Measurements from ENCODE around the gene TASP1. TPM values are rescaled to one million over a fixed set of nuclear protein-coding genes. Genes with fewer than 3 reads are reported as not detected.
"Not testable (repeated sequence)": the region's sequence is repeated elsewhere in the genome, so short reads cannot be mapped to it uniquely, and the experiment has no call there.

The TASP1 gene
- total and polyA plus RNA-seq, 5 donors from 2014 or later: 9.5 to 19.0 (median 12.6) TPM

DNA sequence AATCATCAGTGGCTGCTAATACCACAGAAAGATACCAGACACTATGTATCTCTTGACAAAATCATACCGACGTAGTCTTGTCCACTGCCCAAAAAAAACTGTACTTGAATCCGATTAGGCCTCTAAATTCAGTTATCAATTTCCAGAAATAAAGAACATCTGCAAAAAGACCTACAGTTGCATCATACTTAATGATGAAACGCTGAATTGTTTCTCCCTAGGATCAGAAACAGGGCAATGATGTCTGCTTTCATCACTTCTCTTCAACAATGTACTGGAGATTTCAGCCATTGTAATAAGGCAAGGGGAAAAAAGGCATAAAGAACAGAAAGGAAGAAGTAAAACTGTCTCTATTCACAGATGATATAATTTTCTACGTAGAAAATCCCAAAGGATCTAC is 152.0 kb downstream of the TASP1 start:
- Histone ChIP-seq H3K36me3 (ENCODE audit: control insufficient read depth, insufficient read depth, low read length) (peaks cover 16% of the 10 kb centered on the region), H3K4me1 (ENCODE audit: control insufficient read depth, insufficient read depth, low read length, poor library complexity, severe bottlenecking) (no peaks in the 10 kb centered on the region), H3K27me3 (ENCODE audit: control insufficient read depth, insufficient read depth, low read length) (no peaks in the 10 kb centered on the region), H3K9me3 (ENCODE audit: control insufficient read depth in 2 of 2, low read length in 2 of 2) (no peaks in the 10 kb centered on the region), H3K4me3 (ENCODE audit: low read depth, low read length) (no peak overlapping the region), H3K27ac (ENCODE audit: insufficient read depth, low read length, poor library complexity, severe bottlenecking) (no peak overlapping the region)
- DNase-seq (no peak), ATAC-seq (ENCODE audit: low read depth in 2 of 2) (no peak)
- Mint-ChIP-seq H3K27ac (no peak overlapping the region), H3K4me3 (no peak overlapping the region), H3K9me3 (peaks cover 0 to 8% (median 2%) of the 10 kb centered on the region in 7 donors), H3K36me3 (peaks cover 28% of the 10 kb centered on the region), H3K27me3 (no peaks in the 10 kb centered on the region), H3K4me1 (peaks cover 0 to 7% (median 3%) of the 10 kb centered on the region in 4 donors)

DNA sequence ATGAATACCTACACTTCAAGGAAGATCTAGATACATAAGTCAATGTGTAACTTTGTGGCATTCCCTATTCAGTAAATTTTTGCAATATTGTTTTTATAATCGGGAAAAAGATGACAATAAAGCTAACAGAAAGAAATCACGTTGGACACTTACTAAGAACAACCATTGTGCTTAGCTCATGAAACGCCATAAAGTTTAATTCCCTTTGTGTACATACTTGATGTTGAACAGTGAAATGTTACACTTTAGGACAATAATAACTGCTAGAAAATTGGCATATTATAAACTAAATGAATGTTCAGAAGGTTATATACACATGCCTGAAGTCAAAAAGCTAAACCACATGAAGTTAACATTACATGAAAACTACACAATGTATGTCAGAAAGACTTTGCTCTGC is 153.2 kb downstream of the TASP1 start:
- H3K27me3 Mint-ChIP-seq: no peaks in the 10 kb centered on the region
- peaks cover 17% of the 10 kb centered on the region for H3K36me3 ChIP-seq (ENCODE audit: control insufficient read depth, insufficient read depth, low read length)
- no peak overlapping the region for H3K4me3 ChIP-seq (ENCODE audit: low read depth, low read length)
- peaks cover 0 to 7% (median 3%) of the 10 kb centered on the region in 4 donors for H3K4me1 Mint-ChIP-seq
- H3K9me3 ChIP-seq (ENCODE audit: control insufficient read depth in 2 of 2, low read length in 2 of 2): no peaks in the 10 kb centered on the region
- DNase-seq (no peak), ATAC-seq (ENCODE audit: low read depth in 2 of 2) (no peak)
- no peaks in the 10 kb centered on the region for H3K27me3 ChIP-seq (ENCODE audit: control insufficient read depth, insufficient read depth, low read length)
- no peak overlapping the region for H3K27ac ChIP-seq (ENCODE audit: insufficient read depth, low read length, poor library complexity, severe bottlenecking)
- H3K36me3 Mint-ChIP-seq: peaks cover 37% of the 10 kb centered on the region
- no peak overlapping the region for H3K27ac Mint-ChIP-seq
- no peaks in the 10 kb centered on the region for H3K4me1 ChIP-seq (ENCODE audit: control insufficient read depth, insufficient read depth, low read length, poor library complexity, severe bottlenecking)
- no peak overlapping the region for H3K4me3 Mint-ChIP-seq
- peaks cover 1 to 15% (median 3%) of the 10 kb centered on the region in 7 donors for H3K9me3 Mint-ChIP-seq

DNA sequence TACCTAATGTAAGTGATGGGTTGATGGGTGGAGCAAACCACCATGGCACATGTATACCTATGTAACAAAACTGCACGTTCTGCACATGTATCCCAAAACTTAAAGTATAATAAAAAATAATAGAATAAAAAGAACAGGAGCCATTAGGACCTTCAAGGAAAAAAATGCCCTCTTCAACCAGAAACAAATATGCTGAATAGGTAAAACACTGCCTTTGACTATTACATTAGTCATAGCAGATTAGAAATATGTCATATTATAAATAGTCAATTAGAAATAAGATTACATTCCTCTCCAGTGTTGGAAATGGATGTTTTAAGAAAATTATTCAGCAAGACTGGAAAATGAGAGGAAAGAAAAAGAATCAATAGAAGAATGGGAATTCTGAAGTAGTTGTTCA is 153.7 kb downstream of the TASP1 start:
- H3K27ac Mint-ChIP-seq; H3K27ac ChIP-seq (ENCODE audit: insufficient read depth, low read length, poor library complexity, severe bottlenecking); H3K27me3 Mint-ChIP-seq; ATAC-seq (ENCODE audit: low read depth in 2 of 2); H3K27me3 ChIP-seq (ENCODE audit: control insufficient read depth, insufficient read depth, low read length); H3K4me1 Mint-ChIP-seq; DNase-seq; H3K9me3 ChIP-seq (ENCODE audit: control insufficient read depth in 2 of 2, low read length in 2 of 2); H3K4me1 ChIP-seq (ENCODE audit: control insufficient read depth, insufficient read depth, low read length, poor library complexity, severe bottlenecking); H3K4me3 ChIP-seq (ENCODE audit: low read depth, low read length); H3K4me3 Mint-ChIP-seq: not testable (repeated sequence)
- H3K9me3 Mint-ChIP-seq: peaks cover 1 to 15% (median 3%) of the 10 kb centered on the region in 7 donors
- peaks cover 20% of the 10 kb centered on the region for H3K36me3 ChIP-seq (ENCODE audit: control insufficient read depth, insufficient read depth, low read length)
- H3K36me3 Mint-ChIP-seq: peaks cover 38% of the 10 kb centered on the region

DNA sequence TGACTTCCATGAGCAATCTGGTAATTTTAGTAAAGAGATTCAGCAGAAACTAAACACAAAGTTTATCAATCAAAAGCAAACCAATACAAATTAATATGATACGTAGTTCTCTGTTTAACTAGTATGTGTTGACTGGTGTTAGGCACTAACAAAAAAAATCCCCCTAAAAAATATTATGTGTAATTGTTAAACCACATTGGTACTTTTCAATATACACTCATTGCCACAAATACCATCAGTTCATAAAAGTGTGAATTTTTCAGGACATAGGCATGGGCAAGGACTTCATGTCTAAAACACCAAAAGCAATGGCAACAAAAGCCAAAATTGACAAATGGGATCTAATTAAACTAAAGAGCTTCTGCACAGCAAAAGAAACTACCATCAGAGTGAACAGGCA is 155.3 kb downstream of the TASP1 start:
- H3K27ac ChIP-seq (ENCODE audit: insufficient read depth, low read length, poor library complexity, severe bottlenecking); H3K27me3 ChIP-seq (ENCODE audit: control insufficient read depth, insufficient read depth, low read length); H3K4me3 ChIP-seq (ENCODE audit: low read depth, low read length); H3K27me3 Mint-ChIP-seq; H3K9me3 ChIP-seq (ENCODE audit: control insufficient read depth in 2 of 2, low read length in 2 of 2); H3K4me1 Mint-ChIP-seq; DNase-seq; ATAC-seq (ENCODE audit: low read depth in 2 of 2); H3K4me1 ChIP-seq (ENCODE audit: control insufficient read depth, insufficient read depth, low read length, poor library complexity, severe bottlenecking); H3K27ac Mint-ChIP-seq; H3K4me3 Mint-ChIP-seq: not testable (repeated sequence)
- Mint-ChIP-seq H3K9me3 (peaks cover 1 to 15% (median 3%) of the 10 kb centered on the region in 7 donors), H3K36me3 (peaks cover 43% of the 10 kb centered on the region)
- peaks cover 20% of the 10 kb centered on the region for H3K36me3 ChIP-seq (ENCODE audit: control insufficient read depth, insufficient read depth, low read length)

DNA sequence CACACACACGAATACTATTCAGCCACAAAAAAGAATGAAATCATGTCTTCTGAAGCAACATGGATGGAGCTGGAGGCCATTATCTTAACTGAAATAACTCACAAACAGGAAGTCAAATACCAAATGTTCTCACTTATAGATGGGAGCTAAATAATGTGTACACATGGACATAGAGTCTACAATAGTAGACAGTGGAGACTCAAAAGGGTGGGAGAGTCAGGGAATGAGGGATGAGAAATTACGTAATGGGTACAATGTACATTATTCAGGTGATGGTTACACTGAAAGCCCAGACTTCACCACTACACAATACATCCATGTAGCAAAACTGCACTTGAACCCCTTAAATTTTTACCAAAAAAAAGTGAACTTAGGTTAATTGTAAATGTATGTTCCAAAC is 160.4 kb downstream of the TASP1 start:
- Histone ChIP-seq H3K4me3 (ENCODE audit: low read depth, low read length) (no peak overlapping the region), H3K4me1 (ENCODE audit: control insufficient read depth, insufficient read depth, low read length, poor library complexity, severe bottlenecking) (no peaks in the 10 kb centered on the region), H3K36me3 (ENCODE audit: control insufficient read depth, insufficient read depth, low read length) (peaks cover 19% of the 10 kb centered on the region), H3K27me3 (ENCODE audit: control insufficient read depth, insufficient read depth, low read length) (no peaks in the 10 kb centered on the region), H3K27ac (ENCODE audit: insufficient read depth, low read length, poor library complexity, severe bottlenecking) (no peak overlapping the region), H3K9me3 (ENCODE audit: control insufficient read depth in 2 of 2, low read length in 2 of 2) (no peaks in the 10 kb centered on the region)
- Mint-ChIP-seq H3K9me3 (peaks cover 0 to 15% (median 3%) of the 10 kb centered on the region in 7 donors), H3K27ac (no peak overlapping the region), H3K4me1 (no peaks in the 10 kb centered on the region), H3K4me3 (no peak overlapping the region), H3K36me3 (peaks cover 60% of the 10 kb centered on the region), H3K27me3 (no peaks in the 10 kb centered on the region)
- DNase-seq (no peak), ATAC-seq (ENCODE audit: low read depth in 2 of 2) (no peak)

DNA sequence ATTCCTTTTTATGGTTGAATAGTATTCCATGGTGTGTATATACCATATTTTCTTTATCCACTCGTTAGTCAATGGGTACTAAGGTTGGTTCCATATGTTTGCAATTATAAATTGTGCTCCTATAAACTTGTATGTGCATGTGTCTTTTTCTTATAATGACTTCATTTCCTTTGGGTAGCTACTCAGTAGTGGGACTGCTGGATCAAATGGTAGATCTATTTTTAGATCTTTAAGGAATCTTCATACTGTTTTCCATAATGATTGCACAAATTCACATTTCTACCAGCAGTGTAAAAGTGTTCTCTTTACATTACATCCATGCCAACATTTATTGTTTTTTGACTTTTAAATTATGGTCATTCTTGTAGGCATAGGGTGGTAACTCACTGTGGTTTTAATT is 164.3 kb downstream of the TASP1 start:
- Histone ChIP-seq H3K4me1 (ENCODE audit: control insufficient read depth, insufficient read depth, low read length, poor library complexity, severe bottlenecking) (no peaks in the 10 kb centered on the region), H3K4me3 (ENCODE audit: low read depth, low read length) (no peak overlapping the region), H3K36me3 (ENCODE audit: control insufficient read depth, insufficient read depth, low read length) (no peaks in the 10 kb centered on the region), H3K9me3 (ENCODE audit: control insufficient read depth in 2 of 2, low read length in 2 of 2) (no peaks in the 10 kb centered on the region), H3K27me3 (ENCODE audit: control insufficient read depth, insufficient read depth, low read length) (no peaks in the 10 kb centered on the region), H3K27ac (ENCODE audit: insufficient read depth, low read length, poor library complexity, severe bottlenecking) (no peak overlapping the region)
- peaks cover 46% of the 10 kb centered on the region for H3K36me3 Mint-ChIP-seq
- no peaks in the 10 kb centered on the region for H3K4me1 Mint-ChIP-seq
- no peaks in the 10 kb centered on the region for H3K27me3 Mint-ChIP-seq
- ATAC-seq (ENCODE audit: low read depth in 2 of 2) (no peak), DNase-seq (no peak)
- H3K9me3 Mint-ChIP-seq: peaks cover 0 to 8% (median 4%) of the 10 kb centered on the region in 7 donors
- H3K4me3 Mint-ChIP-seq: no peak overlapping the region
- H3K27ac Mint-ChIP-seq: no peak overlapping the region

DNA sequence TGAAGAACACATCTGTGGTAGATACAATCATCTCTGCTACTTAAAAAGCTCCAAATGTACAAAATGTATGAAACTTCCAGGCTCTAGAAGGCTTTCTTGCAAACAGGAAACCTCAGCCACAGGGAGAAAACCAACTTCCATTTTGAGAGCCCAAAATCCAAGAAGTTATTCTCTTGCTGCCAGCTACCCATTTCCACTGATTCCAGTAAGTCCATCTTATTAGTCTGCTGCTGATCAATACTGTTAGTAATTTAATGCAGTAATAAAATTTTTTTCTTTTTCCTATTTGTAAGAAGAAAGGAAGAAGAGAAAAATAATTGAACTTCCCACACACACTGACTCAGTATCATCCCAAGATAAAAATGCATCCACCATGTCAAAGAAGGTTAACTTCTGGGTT is 169.5 kb downstream of the TASP1 start:
- H3K27me3 ChIP-seq (ENCODE audit: control insufficient read depth, insufficient read depth, low read length): no peaks in the 10 kb centered on the region
- no peaks in the 10 kb centered on the region for H3K36me3 ChIP-seq (ENCODE audit: control insufficient read depth, insufficient read depth, low read length)
- H3K27ac Mint-ChIP-seq: no peak overlapping the region
- ATAC-seq (ENCODE audit: low read depth in 2 of 2) (no peak), DNase-seq (peak in 1 of 3 donors; percentile 6)
- H3K9me3 ChIP-seq (ENCODE audit: control insufficient read depth in 2 of 2, low read length in 2 of 2): no peaks in the 10 kb centered on the region
- H3K36me3 Mint-ChIP-seq: peaks cover 36% of the 10 kb centered on the region
- no peak overlapping the region for H3K27ac ChIP-seq (ENCODE audit: insufficient read depth, low read length, poor library complexity, severe bottlenecking)
- no peaks in the 10 kb centered on the region for H3K4me1 Mint-ChIP-seq
- H3K4me3 Mint-ChIP-seq: no peak overlapping the region
- peaks cover 0 to 8% (median 5%) of the 10 kb centered on the region in 7 donors for H3K9me3 Mint-ChIP-seq
- no peaks in the 10 kb centered on the region for H3K27me3 Mint-ChIP-seq
- no peak overlapping the region for H3K4me3 ChIP-seq (ENCODE audit: low read depth, low read length)
- no peaks in the 10 kb centered on the region for H3K4me1 ChIP-seq (ENCODE audit: control insufficient read depth, insufficient read depth, low read length, poor library complexity, severe bottlenecking)

DNA sequence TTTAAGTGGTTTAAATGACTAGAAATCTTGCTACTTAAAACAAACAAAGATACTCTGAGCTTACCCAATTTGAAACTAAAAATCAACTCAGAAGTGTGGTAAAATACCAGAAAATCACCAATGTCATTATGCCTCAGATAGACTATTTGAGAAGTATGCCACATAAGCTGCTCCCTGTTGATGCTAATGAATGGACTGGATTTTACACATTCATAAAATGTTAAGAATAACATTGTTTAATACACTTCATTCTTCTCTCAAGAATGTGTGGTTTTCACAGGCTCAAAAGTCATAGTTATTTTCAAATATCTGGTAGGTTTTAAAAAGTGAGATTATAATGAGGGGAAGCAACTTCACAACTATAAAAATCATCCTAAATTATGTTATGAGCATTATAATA is 170.6 kb downstream of the TASP1 start:
- Mint-ChIP-seq H3K36me3 (peaks cover 36% of the 10 kb centered on the region), H3K27ac (no peak overlapping the region), H3K4me1 (no peaks in the 10 kb centered on the region), H3K27me3 (no peaks in the 10 kb centered on the region), H3K4me3 (no peak overlapping the region), H3K9me3 (peaks cover 0 to 8% (median 3%) of the 10 kb centered on the region in 7 donors)
- H3K4me1 ChIP-seq (ENCODE audit: control insufficient read depth, insufficient read depth, low read length, poor library complexity, severe bottlenecking): no peaks in the 10 kb centered on the region
- H3K4me3 ChIP-seq (ENCODE audit: low read depth, low read length): no peak overlapping the region
- DNase-seq (no peak), ATAC-seq (ENCODE audit: low read depth in 2 of 2) (no peak)
- H3K36me3 ChIP-seq (ENCODE audit: control insufficient read depth, insufficient read depth, low read length): no peaks in the 10 kb centered on the region
- H3K27ac ChIP-seq (ENCODE audit: insufficient read depth, low read length, poor library complexity, severe bottlenecking): no peak overlapping the region
- no peaks in the 10 kb centered on the region for H3K9me3 ChIP-seq (ENCODE audit: control insufficient read depth in 2 of 2, low read length in 2 of 2)
- H3K27me3 ChIP-seq (ENCODE audit: control insufficient read depth, insufficient read depth, low read length): no peaks in the 10 kb centered on the region

Measured in CD4-positive, CD25-positive, alpha-beta regulatory T cell (primary cell).